DND-41 (cell line): ENCODE measurements around the gene UBE2D2.

Experiments used
- ATAC-seq: fragments of 200-7000 bp; cut with Tn5 transposase; 3 replicates; pipeline ENCODE4 v1.9.1; 2021; ENCODE audit warnings: low read depth; ENCODE audit not compliant: insufficient read depth
- DNase-seq: peaks from one replicate; pipeline ENCODE4 v3.0.0-alpha.2; 2020
- H2AFZ ChIP-seq: 2 replicates; pipeline ENCODE4 v1.6.0; 2012; ENCODE audit warnings: low read depth, low read length
- H3K27ac ChIP-seq: 2 replicates; pipeline ENCODE4 v1.5.1; 2012; ENCODE audit warnings: low read length, inconsistent platforms
- H3K27me3 ChIP-seq: fragments of 200-600 bp; sonication (generic); 2 replicates; pipeline ENCODE4 v1.6.0; 2012; ENCODE audit warnings: low read length, mild to moderate bottlenecking, inconsistent platforms; ENCODE audit not compliant: insufficient read depth, poor library complexity
- H3K36me3 ChIP-seq: 2 replicates; pipeline ENCODE4 v1.5.1; 2012; ENCODE audit warnings: low read length, inconsistent platforms; ENCODE audit not compliant: insufficient read depth
- H3K4me1 ChIP-seq: 2 replicates; pipeline ENCODE4 v1.5.1; 2012; ENCODE audit warnings: mild to moderate bottlenecking, low read length; ENCODE audit not compliant: insufficient read depth
- H3K4me2 ChIP-seq: 2 replicates; pipeline ENCODE4 v1.6.0; 2012; ENCODE audit warnings: mild to moderate bottlenecking, moderate library complexity, low read length, inconsistent platforms; ENCODE audit not compliant: insufficient read depth
- H3K4me3 ChIP-seq, 2 experiments: fragments of 200-600 bp in 1 of 2; shearing (Covaris generic) in 1 of 2; 2 replicates each; pipeline ENCODE4 v1.5.1; 2012 to 2016; ENCODE audit warnings: inconsistent platforms in 2 of 2, low read length in 2 of 2, mild to moderate bottlenecking in 2 of 2, low read depth in 1 of 2, moderate library complexity in 1 of 2
- H3K79me2 ChIP-seq: 2 replicates; pipeline ENCODE4 v1.6.0; 2012; ENCODE audit warnings: low read length, inconsistent platforms; ENCODE audit not compliant: insufficient read depth
- H3K9ac ChIP-seq: 2 replicates; pipeline ENCODE4 v1.6.0; 2012; ENCODE audit warnings: low read depth, mild to moderate bottlenecking, inconsistent platforms, low read length, moderate library complexity
- H3K9me3 ChIP-seq: 2 replicates; pipeline ENCODE4 v1.5.1; 2012; ENCODE audit warnings: low read length, moderate library complexity, mild to moderate bottlenecking, inconsistent platforms; ENCODE audit not compliant: insufficient read depth, severe bottlenecking
- H4K20me1 ChIP-seq: 2 replicates; pipeline ENCODE4 v1.6.0; 2012; ENCODE audit warnings: low read length; ENCODE audit not compliant: insufficient read depth
- CTCF ChIP-seq: IDR thresholded peaks from 2 replicates; pipeline ENCODE4 v1.5.1; 2012; ENCODE audit warnings: borderline replicate concordance, low read length, moderate library complexity, mild to moderate bottlenecking; ENCODE audit not compliant: poor library complexity, severe bottlenecking; ENCODE audit errors: extremely low read depth
- EZH2 ChIP-seq: IDR thresholded peaks from 3 replicates; pipeline ENCODE4 v1.6.1; 2012; ENCODE audit warnings: borderline replicate concordance, low read depth, mild to moderate bottlenecking, moderate library complexity, low read length, inconsistent platforms; ENCODE audit not compliant: severe bottlenecking

Gene UBE2D2

GRCh38 chr5:139668924-139669661, 108.0 kb downstream of the UBE2D2 start:
- Histone ChIP-seq H3K79me2 (peaks cover 91% of the 10 kb centered on the region), H3K36me3 (no peaks in the 10 kb centered on the region), H3K4me1 (peaks cover 68% of the 10 kb centered on the region), H3K4me3 (peak overlapping the region in 1 of 2 experiments; percentile 52; a peak in 2 of 4 replicates), H3K4me2 (peak overlapping the region; percentile 69), H3K9ac (peak overlapping the region; percentile 61), H3K27ac (peak overlapping the region; percentile 94), H4K20me1 (peaks cover 27% of the 10 kb centered on the region), H2AFZ (peak overlapping the region; percentile 55; the same call in 1 of the 2 replicates), H3K9me3 (no peaks in the 10 kb centered on the region), H3K27me3 (no peaks in the 10 kb centered on the region)
- DNase-seq (no peak), ATAC-seq (peak; percentile 0; the same call in 1 of the 3 replicates)
- no peak for TF ChIP-seq EZH2
- no peak for TF ChIP-seq CTCF

- H3K4me3 ChIP-seq = peak overlapping the region in 1 of 2 experiments; percentile 52; a peak in 2 of 4 replicates
- H3K27ac ChIP-seq = peak overlapping the region; percentile 94
- H3K36me3 ChIP-seq = no peaks in the 10 kb centered on the region
- no peaks in the 10 kb centered on the region for H3K9me3 ChIP-seq
- ATAC-seq (peak; percentile 61), DNase-seq (peak; percentile 87)
- peak overlapping the region; percentile 69 for H3K4me2 ChIP-seq
- peaks cover 69% of the 10 kb centered on the region for H3K4me1 ChIP-seq
- peaks cover 91% of the 10 kb centered on the region for H3K79me2 ChIP-seq
- H4K20me1 ChIP-seq = peaks cover 22% of the 10 kb centered on the region
- TF ChIP-seq EZH2 (no peak), CTCF (no peak)
- H2AFZ ChIP-seq = peak overlapping the region; percentile 55
- H3K27me3 ChIP-seq = no peaks in the 10 kb centered on the region
- H3K9ac ChIP-seq = peak overlapping the region; percentile 61
Measured at GRCh38 chr5:139669662-139670368, 108.7 kb downstream of the UBE2D2 start.

GRCh38 chr5:139670369-139671095, 109.4 kb downstream of the UBE2D2 start:
- peak; percentile 72 for TF ChIP-seq CTCF
- no peak for TF ChIP-seq EZH2
- Histone ChIP-seq H4K20me1 (peaks cover 25% of the 10 kb centered on the region), H3K27ac (peak overlapping the region; percentile 94), H3K36me3 (no peaks in the 10 kb centered on the region), H3K9ac (peak overlapping the region; percentile 61), H3K4me3 (peak overlapping the region in 1 of 2 experiments; percentile 52; a peak in 2 of 4 replicates), H2AFZ (peak overlapping the region; percentile 55), H3K79me2 (peaks cover 91% of the 10 kb centered on the region), H3K4me1 (peaks cover 72% of the 10 kb centered on the region), H3K9me3 (no peaks in the 10 kb centered on the region), H3K27me3 (no peaks in the 10 kb centered on the region), H3K4me2 (peak overlapping the region; percentile 69)
- peak; percentile 84 for ATAC-seq
- DNase-seq = peak; percentile 93
